Stromal cell of bone marrow (primary cell): ENCODE results near the gene TNFAIP8L1.
"Not testable (repeated sequence)": the region's sequence is repeated elsewhere in the genome, so short reads cannot be mapped to it uniquely, and the experiment has no call there.

ENCODE experiments used
- DNase-seq: peaks from one replicate; pipeline ENCODE4 v3.0.0-alpha.2; 2012; ENCODE audit warnings: low read depth

The TNFAIP8L1 gene

GRCh38 chr19:4680021-4680420 lies 40.7 kb downstream of the TNFAIP8L1 start:
- DNase-seq: not testable (repeated sequence)

DNA sequence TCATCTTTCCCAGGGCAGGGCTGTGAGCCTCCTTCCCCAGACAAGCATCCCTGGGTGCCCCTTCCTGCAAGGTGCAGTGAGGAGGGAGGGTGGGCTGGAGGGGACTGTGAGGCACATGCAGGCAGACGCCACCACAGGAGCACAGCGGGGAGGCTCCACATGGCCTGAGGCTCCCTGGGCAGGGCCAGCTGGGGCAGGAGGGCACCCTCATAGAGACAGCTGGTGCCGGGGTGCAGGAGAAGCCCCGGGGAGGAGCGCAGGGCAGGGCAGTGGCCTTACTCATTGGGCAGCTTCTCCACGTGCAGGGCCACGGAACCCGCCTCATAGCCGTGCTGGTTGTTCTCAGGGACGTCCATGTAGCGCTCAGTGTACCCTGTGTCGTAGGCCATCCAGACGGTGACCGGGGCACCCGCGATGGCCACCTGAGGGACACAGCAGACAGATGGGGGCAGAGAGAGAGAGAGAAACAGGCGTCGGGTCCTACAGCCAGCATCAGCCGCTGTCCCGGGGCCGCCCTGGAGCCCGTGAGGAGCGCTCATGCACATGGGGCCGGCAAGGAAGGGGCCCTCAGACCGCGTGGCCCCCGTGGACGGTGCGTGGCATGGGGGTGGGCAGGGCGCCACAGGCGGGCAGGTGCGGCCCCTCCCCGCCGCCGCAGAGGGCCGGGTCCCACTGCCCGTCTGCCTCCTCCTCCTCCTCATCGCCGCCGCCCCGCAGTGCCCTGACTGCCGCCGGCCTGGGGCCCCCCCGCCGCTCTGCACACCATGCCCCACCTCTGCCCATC lies 43.3 kb downstream of the TNFAIP8L1 start:
- no peak for DNase-seq

DNA sequence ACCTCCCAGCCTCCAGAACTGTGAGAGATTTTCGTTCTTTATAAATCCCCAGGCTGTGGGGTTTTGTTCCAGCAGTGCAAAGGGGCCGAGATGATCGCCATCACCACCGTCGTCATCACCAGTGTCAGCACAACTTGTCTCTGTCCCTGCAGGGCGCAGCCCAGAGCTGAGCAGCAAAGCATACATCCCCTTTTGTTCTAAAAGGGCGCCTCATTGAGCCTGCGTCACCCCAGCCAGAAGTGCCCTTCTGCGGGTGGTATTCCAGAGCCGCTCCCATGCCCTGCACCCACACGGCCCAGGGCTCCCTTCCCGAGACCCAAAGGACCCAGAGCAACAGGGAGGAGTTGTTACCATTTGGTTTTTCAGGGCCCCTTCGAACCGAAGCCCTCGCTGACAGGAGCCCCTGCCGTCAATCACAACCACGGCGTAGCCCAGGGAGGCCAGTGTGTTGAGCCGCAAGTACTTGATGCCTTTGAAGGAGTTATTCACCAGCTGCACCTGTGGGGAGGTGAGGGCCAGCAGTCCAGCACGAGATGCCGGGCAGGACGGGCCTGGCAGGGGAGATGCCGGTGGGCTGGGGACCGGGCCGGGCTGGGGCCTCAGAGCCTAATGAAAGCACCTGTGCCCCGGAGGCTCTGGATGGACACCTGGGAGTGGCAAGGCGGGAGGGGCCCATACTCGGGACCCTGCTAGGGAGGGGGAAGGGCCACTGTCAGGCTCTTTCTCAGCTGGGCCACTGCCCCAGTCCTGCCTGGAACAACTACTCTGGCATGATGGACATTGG lies 45.2 kb downstream of the TNFAIP8L1 start:
- DNase-seq: no peak

- DNase-seq: no peak
Observed at GRCh38 chr19:4686700-4687099, 47.4 kb downstream of the TNFAIP8L1 start.

- no peak for DNase-seq
Observed at GRCh38 chr19:4687396-4687795, 48.1 kb downstream of the TNFAIP8L1 start.

DNA sequence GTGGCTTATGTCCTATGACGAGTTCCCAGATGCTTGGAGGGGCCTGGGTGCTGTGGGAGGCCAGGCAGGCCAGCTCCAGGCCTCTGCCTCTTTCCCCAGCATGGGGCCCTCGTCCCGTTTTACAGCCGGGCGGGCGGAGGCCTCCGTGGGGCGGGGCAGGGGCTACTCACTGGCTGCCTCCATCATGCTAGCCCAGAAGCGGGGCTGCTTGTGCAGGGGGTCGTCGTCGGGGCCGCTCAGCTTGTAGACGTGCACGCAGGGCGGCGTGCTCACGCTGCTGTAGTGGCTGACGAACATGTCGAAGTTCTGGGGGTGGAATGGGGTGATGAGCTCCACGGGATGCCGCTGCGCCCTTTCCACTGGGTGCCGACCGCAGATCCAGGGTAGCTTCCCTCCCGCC lies 49.3 kb downstream of the TNFAIP8L1 start:
- no peak for DNase-seq

DNA sequence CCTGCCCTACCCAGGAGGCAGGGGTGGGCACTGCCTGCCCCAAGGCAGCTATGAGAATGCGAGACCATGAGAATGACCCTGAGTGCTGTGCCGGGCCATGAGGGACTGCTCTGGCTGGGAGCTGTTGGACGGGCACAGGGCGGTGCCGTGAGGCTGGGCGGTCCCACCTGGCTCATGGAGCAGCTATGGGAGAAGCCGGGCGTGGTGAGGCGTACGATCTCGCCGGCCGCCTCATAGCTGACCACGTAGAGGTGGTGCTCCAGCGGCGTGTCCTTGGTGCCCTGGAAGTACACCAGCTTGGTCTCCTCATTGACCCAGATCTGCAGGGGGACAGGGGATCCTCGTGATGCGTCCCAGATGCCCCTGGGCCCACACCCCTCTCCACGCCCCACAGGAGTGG lies 50.1 kb downstream of the TNFAIP8L1 start:
- DNase-seq: no peak

- DNase-seq: no peak
Observed at GRCh38 chr19:4690361-4690760, 51.0 kb downstream of the TNFAIP8L1 start.

GRCh38 chr19:4691373-4691772 lies 52.1 kb downstream of the TNFAIP8L1 start:
- DNase-seq: no peak

GRCh38 chr19:4692251-4693077 lies 53.1 kb downstream of the TNFAIP8L1 start:
- no peak for DNase-seq

DNA sequence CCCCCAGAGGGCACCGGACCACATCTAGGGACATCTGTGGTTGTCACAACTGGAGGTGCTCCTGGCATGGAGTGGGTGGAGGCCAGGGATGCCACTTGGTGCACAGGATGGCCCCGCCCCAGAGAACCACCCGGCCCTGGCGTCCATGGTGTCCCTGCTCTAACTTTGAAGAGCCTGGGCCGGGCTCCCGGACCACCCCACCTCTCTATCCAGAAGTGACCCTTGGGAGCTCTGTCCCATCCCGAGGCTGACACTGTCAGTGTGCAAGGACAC lies 53.7 kb downstream of the TNFAIP8L1 start:
- no peak for DNase-seq

- no peak for DNase-seq
Observed at GRCh38 chr19:4693471-4694121, 54.3 kb downstream of the TNFAIP8L1 start.

GRCh38 chr19:4694211-4694987 lies 55.1 kb downstream of the TNFAIP8L1 start:
- DNase-seq: peak; percentile 83

DNA sequence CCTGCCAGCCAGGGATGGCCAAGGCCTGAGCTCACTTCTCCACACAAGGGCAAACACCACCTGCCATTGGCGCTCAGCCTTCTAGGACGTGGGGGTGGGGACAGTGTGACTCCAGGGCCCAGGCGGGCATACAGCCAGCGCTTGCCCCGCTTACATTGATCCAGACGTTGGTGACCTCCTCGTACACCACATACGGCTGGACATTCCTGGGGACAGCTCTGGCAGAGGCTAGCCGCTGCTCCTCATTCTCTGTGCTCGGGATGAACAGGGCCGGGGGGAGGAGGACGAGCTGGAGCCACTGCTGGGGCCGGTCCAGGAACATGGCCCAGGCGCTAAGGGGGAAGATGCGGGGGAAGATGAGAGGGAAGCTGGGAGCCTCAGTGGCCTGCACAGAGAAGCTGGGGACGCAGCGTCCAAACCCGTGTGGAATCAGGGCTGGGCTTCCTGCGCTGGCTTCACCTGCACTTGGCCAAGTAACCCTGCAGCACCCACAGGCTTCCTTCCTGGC lies 56.0 kb downstream of the TNFAIP8L1 start:
- no peak for DNase-seq

GRCh38 chr19:4697304-4697703 lies 58.0 kb downstream of the TNFAIP8L1 start:
- DNase-seq: no peak

GRCh38 chr19:4699826-4700692 lies 60.7 kb downstream of the TNFAIP8L1 start:
- no peak for DNase-seq

DNA sequence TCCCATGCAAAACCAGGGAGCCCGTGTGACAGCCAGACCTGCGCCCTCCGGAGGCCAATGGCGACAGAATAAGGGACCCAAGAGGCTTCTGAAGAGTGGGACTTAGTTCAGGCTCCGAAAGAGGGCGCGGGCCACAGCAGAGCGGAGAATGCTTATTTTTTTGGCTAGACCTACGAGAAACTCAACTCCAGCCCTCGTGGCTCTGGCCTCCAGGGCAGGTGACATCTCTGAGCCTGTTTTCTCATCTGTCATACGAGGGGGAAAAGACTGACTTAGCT lies 61.3 kb downstream of the TNFAIP8L1 start:
- no peak for DNase-seq

- DNase-seq: no peak
Observed at GRCh38 chr19:4701557-4701956, 62.2 kb downstream of the TNFAIP8L1 start.

DNA sequence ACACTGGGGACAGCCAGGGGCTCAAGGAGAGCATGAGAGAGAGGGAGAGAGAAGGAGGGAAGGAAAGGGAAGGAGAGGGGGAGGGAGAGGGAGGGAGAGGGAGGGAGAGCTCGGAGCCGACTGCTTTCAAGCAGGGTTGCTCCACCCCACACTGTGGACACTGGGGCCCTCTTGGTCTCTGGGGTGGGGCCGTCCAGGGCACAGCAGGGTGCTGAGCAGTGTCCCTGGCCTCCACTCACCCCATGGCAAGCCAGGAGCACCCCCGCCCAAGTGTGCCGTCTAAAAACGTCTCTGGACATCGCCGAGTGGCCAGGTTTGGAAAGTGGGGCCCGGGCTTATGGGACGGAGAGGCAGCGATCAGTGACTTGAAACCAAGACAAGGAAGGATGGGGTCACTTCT lies 63.4 kb downstream of the TNFAIP8L1 start:
- DNase-seq: no peak

DNA sequence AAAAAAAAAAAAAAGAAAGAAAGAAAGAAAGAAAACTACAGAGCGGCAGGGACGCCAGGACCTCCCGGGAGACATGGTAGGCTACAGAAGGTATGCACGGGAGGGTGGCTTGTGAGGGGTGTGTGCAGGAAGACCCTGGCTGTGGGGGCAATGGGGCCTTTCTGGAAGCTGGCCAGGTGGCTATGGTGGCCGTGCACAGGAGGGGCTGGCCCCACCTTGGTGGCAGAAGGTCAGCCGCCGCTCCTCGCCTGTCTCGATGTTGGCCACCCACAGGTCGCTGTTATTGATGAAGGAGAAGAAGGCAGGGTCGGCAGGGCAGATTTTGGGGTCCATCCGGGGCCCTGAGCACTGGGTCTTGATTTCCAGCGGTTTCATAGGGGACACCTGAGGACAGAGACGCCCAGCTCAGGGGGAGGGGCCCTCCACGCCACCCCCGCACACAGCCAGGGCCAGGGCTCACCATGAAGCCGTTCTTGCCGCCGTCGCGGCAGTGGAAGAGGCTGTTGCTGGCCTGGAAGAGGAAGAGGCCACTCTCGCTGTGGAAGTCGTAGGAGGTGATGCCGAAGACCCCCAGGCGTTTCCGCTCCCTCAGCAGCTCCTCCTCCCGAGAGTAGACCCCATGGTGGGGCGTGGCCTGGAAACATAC lies 64.5 kb downstream of the TNFAIP8L1 start:
- DNase-seq: no peak
